ENCODE results near the gene CLEC4C.

CLEC4C gene

GRCh38 chr12:7719946-7720730 is 27.0 kb downstream of the CLEC4C start:
- no peak for DNase-seq

DNA sequence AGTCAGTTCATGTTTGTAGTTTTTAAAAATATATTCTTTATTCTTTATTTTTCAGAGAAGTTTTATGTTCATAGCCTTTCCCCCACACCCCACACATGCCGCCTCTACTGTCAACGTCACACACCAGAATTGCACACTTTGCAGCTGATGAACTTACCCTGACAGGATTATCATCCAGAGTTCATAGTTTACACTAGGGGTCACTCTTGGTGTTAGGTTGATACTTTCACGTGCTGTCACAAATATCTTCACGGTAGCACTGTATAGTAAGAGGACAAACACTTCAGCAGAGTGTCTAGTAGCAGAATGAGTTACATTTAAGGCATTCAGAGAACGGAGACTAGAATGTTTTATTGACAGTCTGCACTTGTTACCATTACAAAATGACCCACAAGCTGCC is 30.8 kb downstream of the CLEC4C start:
- no peak for DNase-seq

- DNase-seq: no peak
Measured at GRCh38 chr12:7712841-7713442, 34.2 kb downstream of the CLEC4C start.

DNA sequence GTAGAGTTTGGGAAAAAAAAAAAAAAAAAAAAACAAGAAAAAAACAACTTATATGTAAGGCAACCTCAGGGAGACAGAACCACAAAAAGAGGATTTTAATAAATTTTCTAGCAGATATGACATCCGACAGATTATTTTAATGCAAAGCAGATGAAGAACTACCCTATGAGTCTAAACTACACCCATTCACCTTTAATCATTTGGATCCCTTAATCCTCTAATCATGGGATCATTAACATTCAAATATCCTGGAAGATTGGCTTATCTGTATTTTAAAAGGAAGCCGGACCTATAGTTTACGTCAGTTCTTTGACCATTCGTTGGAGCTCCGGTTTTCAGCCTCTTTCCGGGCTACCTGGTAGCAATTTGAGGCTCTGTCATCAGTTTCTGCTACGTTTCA is 36.0 kb downstream of the CLEC4C start, which contains the start of gene DPPA3:
DPPA3 (plus strand) TSS at position 301 of the 400 bp plus-strand sequence. CDS start 138 bp downstream, outside the sequence.
- no peak for DNase-seq

- no peak for DNase-seq
Measured at GRCh38 chr12:7709969-7710675, 37.1 kb downstream of the CLEC4C start.

DNA sequence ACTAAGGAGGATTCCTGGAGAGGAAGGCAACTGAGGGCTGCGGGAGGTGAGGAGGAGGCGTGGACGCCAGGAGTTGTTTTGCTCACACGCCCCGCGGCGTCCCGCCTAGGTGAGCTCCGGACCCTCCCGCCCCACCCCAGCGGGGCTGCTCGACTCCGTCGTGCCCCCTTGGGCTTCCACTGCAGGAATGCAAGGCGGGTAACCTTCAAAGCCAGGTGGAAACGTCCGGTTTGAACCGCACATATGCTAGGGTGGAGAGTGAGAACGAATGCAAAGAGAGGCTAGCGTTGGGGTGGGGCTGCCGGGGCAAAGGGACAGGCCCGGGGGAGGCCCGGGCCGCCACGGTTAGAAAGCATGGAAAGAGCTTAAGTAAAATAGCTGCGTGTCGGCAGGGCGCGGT is 41.3 kb downstream of the CLEC4C start:
- DNase-seq: no peak

DNA sequence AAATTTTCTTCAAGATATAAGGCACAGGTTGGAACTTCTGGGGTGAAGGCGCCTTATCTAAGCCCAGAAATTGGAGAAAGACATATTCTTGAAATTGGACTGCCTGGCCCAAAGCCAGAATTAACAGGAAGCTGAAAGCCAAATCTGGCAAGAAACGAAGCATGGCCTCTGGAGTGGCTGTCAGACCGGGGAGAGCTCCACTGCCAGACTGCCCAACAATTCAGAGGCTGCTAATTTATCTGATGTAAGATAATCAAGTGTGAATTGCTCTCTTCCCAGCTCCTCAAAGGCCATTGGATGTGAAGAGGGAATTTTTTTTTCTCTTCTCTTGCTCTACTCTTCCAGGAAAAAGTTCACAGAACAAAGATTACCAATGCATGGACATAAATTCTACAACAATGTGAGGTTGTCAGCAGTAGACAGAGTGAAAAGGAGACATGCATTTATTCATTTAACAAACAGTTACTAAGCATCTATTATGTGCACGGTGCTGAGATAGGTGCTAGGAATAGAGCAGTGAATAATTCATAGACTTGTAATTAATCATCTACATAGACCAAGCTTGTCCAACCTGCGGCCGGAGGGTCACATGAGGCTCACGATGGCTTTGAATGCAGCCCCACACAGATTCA is 51.5 kb downstream of the CLEC4C start, which contains the start of gene GDF3:
GDF3 (minus strand) TSS at position 210 of the 632 bp plus-strand sequence; CDS start at position 163, 47 bp downstream.
- DNase-seq: no peak

DNA sequence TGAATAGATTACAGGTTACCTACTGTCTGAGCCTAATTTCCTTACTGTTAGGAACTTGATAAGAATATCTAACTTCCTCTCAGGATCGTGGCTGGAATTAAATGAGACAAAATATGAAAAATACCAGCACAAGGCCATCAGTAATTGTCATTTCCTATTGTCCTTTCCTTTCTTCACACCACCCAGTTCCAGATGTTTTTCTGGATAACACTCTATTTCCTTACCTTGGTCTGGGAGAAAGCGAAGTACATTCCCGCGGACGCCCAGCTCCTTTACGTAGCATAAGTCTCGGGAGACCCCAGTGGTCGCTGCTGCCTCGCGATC is 52.0 kb downstream of the CLEC4C start:
- no peak for DNase-seq

DNA sequence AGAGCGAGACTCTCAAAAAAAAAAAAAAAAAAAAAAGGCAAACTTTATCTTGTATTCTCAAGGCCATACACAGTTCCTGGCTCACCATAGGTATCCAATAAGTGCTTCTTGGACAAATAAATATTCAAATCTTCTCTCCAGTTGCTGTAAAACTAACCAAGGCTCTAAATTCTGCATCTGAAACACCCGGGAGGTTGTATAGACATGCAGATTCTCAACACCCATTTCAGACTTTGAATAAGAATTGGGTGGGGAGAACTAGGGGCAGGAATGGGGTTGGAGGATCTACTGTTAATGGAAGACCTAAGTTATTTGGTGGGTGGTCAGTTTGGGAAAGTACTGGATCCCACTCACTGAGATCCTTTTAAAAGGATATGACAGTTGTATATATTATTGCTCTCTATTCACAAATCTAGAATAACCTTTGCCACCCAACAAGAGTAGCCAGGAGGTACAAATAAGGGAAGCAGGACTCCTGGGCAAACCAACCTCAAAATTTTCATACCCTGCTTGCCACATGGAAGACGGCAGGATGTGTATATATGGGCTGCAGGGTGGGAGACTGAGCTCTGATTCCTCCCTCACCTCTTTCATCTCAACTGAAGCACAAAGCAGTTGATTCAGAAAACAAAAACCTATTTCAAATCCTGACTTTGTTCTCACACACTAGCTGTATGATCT is 52.5 kb downstream of the CLEC4C start:
- DNase-seq: no peak

DNA sequence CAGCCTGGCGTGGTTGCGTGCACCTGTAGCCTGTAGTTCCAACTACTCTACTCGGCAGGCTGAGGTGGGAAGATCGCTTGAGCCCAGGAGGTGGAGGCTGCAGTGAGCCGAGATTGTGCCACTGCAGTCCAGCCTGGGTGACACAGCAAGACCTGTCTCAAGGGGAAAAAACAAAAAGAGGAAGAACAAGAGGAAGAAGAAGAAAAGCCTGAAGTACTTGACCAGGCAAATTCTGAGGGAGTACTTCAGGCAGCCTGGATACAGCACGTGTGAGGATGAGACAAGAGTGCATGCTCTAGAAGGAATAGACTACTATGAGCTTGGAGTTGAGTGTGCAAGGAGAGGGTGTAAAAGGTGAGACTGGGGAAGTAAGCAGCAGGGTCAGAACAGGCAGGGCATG is 53.4 kb downstream of the CLEC4C start:
- no peak for DNase-seq

DNA sequence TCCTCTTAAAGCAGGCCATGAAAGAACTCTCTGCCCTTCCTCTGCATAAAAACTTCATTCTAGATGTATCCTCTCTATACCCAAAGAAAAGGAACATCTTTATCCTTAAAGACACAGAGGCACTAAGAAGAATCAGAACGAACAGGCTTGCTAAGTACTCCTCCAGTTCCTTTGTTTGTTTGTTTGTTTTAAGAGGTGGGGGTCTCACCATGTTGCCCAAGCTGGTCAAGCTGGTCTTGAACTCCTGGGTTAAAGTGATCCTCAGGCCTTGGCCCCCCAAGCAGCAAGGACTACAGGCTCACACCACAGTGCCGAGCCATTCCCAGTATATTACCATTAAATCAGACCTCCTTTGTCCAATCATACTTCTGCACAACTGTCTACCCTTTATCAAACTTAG is 65.6 kb downstream of the CLEC4C start:
- no peak for DNase-seq
